HCT116 (cell line): ENCODE measurements around the gene SLC41A3. TPM values are rescaled to one million over a fixed set of nuclear protein-coding genes. Genes with fewer than 3 reads are reported as not detected.
"Not testable (repeated sequence)": the region's sequence is repeated elsewhere in the genome, so short reads cannot be mapped to it uniquely, and the experiment has no call there.

Experiments used
- ATAC-seq: fragments of 200-7000 bp; cut with Tn5 transposase; 2 replicates; pipeline ENCODE4 v1.9.1; 2020; ENCODE audit warnings: mild to moderate bottlenecking, moderate library complexity
- BruUV-seq: library from RNA; stranded (reverse); fragments of 400-500 nt; replicated peaks from 2 replicates; lab custom pipeline; 2021; lab: Mats Ljungman, UMichigan
- CTCF ChIA-PET: fragments of 300-600 bp; sonication (Branson Sonifier 250); formaldehyde crosslinking; loops from one replicate; lab custom pipeline; 2021; ENCODE audit warnings: antibody characterized with exemption; lab: Charles Lee
- POLR2A ChIA-PET: fragments of 300-600, 350-600 bp; sonication (Branson Sonifier 250); formaldehyde crosslinking; loops from one replicate; lab custom pipeline; 2021; ENCODE audit warnings: antibody characterized with exemption; lab: Charles Lee
- RAD21 ChIA-PET, 2 experiments: fragments of 300-600 bp; sonication (Branson Sonifier 250); formaldehyde crosslinking; loops; one replicate each; lab custom pipeline; 2023; ENCODE audit warnings: low total read pairs in 2 of 2; ENCODE audit not compliant: uncharacterized antibody in 2 of 2, unreplicated experiment in 2 of 2, low non-redundant PET in 1 of 2; lab: Charles Lee
- DNase-seq: peaks from one replicate; pipeline ENCODE4 v3.0.0-alpha.2; 2010; ENCODE audit warnings: low read depth, low spot score
- H2AFZ ChIP-seq: fragments of 200-600 bp; shearing (Covaris generic), sonication (generic); 2 replicates; pipeline ENCODE4 v1.6.1; 2017; ENCODE audit warnings: low read depth, mixed run types, mixed read lengths, antibody characterized with exemption, low read length; ENCODE audit not compliant: poor library complexity, severe bottlenecking
- H3K27ac ChIP-seq: 2 replicates; pipeline ENCODE4 v1.5.1; 2012; ENCODE audit warnings: low read depth, low read length
- H3K27me3 ChIP-seq: fragments of 200-600 bp; sonication (generic); 2 replicates; pipeline ENCODE4 v1.6.1; 2016; ENCODE audit warnings: mixed run types, low read length, mixed read lengths; ENCODE audit not compliant: insufficient read depth
- H3K36me3 ChIP-seq, 2 experiments: fragments of 200-500 bp in 1 of 2; fragments of 200-600 bp in 1 of 2; sonication (Bioruptor generic) in 1 of 2; sonication (generic) in 1 of 2; 2 replicates each; pipeline versions ENCODE4 v1.5.1 to v1.6.1; 2014 to 2016; ENCODE audit warnings: low read length in 2 of 2, inconsistent platforms in 1 of 2, mixed read lengths in 1 of 2, mixed run types in 1 of 2; ENCODE audit not compliant: insufficient read depth in 2 of 2, control insufficient read depth in 1 of 2
- H3K4me1 ChIP-seq, 2 experiments: fragments of 200-600 bp in 1 of 2; sonication (generic) in 1 of 2; 2 replicates each; pipeline versions ENCODE4 v1.5.1 to v1.6.1; 2012 to 2017; ENCODE audit warnings: low read length in 2 of 2, inconsistent platforms in 1 of 2, mild to moderate bottlenecking in 1 of 2, mixed read lengths in 1 of 2, mixed run types in 1 of 2, moderate library complexity in 1 of 2; ENCODE audit not compliant: insufficient read depth in 2 of 2, control insufficient read depth in 1 of 2
- H3K4me2 ChIP-seq: fragments of 200-600 bp; sonication (generic); 2 replicates; pipeline ENCODE4 v1.6.1; 2017; ENCODE audit warnings: mixed run types, low read length, mixed read lengths
- H3K4me3 ChIP-seq, 2 experiments: fragments of 200-600 bp in 1 of 2; sonication (generic) in 1 of 2; replicated peaks in 1 of 2; 2 replicates each; pipeline ENCODE4 v1.5.1; 2011 to 2016; ENCODE audit warnings: low read length in 2 of 2, control low read depth in 1 of 2, low read depth in 1 of 2, mild to moderate bottlenecking in 1 of 2, mixed read lengths in 1 of 2, mixed run types in 1 of 2
- H3K79me2 ChIP-seq: fragments of 200-600 bp; sonication (generic); 2 replicates; pipeline ENCODE4 v1.6.1; 2017; ENCODE audit warnings: mild to moderate bottlenecking, mixed run types, low read length, moderate library complexity, mixed read lengths; ENCODE audit not compliant: insufficient read depth
- H3K9ac ChIP-seq: fragments of 200-600 bp; sonication (generic); 2 replicates; pipeline ENCODE4 v1.6.1; 2016; ENCODE audit warnings: low read length, mixed read lengths
- H3K9me2 ChIP-seq: fragments of 200-600 bp; sonication (generic), shearing (Covaris generic); 2 replicates; pipeline ENCODE4 v1.6.1; 2017; ENCODE audit warnings: mixed run types, mild to moderate bottlenecking, moderate library complexity; ENCODE audit not compliant: insufficient read depth
- H3K9me3 ChIP-seq, 2 experiments: fragments of 200-500 bp in 1 of 2; fragments of 200-600 bp in 1 of 2; sonication (Bioruptor generic) in 1 of 2; sonication (generic) in 1 of 2; 2 replicates each; pipeline ENCODE4 v1.6.1; 2014 to 2017; ENCODE audit warnings: low read length in 2 of 2, mixed read lengths in 2 of 2, inconsistent platforms in 1 of 2, low read depth in 1 of 2, mild to moderate bottlenecking in 1 of 2, mixed run types in 1 of 2, moderate library complexity in 1 of 2; ENCODE audit not compliant: control insufficient read depth in 1 of 2, insufficient read depth in 1 of 2
- H4K20me1 ChIP-seq: fragments of 200-600 bp; sonication (generic), shearing (Covaris generic); 2 replicates; pipeline ENCODE4 v1.6.1; 2017; ENCODE audit warnings: mixed run types, mild to moderate bottlenecking, moderate library complexity; ENCODE audit not compliant: insufficient read depth
- intact Hi-C: fragments of 100-400 bp; cut with micrococcal nuclease; formaldehyde crosslinking; loops from 2 replicates; pipeline ENCODE4 v1.10.0; 2022
- total RNA-seq: library from RNA; stranded (reverse); gene quantifications from one replicate; pipeline ENCODE4 v1.2.1, GENCODE V29; 2021; ENCODE audit not compliant: unreplicated experiment

Gene SLC41A3
- total RNA-seq, 1 experiment from 2014 or later: 45.9 TPM

DNA sequence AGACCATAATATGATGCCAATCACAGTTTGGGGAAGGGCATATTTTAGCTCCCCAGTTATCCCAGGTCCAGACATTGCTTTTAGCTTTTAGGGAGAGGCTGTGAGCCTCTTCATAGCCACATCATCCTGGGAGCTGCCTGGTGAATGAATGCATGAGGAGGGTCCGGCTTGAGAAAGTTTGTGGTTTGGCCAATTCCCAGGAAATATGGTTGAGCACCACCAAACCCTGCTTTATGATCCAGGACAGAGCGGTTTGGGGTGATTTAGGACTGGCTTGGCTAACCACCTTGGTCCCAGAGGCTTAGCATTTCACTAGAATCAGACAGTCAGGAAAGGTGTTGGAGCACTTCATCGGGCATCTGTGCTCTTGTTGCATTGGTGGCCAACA is 107.9 kb downstream of the SLC41A3 start:
- H3K27me3 ChIP-seq, H2AFZ ChIP-seq, H3K4me1 ChIP-seq, H3K4me2 ChIP-seq, H4K20me1 ChIP-seq, H3K9me2 ChIP-seq, H3K9ac ChIP-seq, BruUV-seq, H3K9me3 ChIP-seq, H3K36me3 ChIP-seq, H3K79me2 ChIP-seq, RAD21 ChIA-PET, H3K4me3 ChIP-seq, intact Hi-C loops, POLR2A ChIA-PET, DNase-seq, ATAC-seq, CTCF ChIA-PET, H3K27ac ChIP-seq: not testable (repeated sequence)

DNA sequence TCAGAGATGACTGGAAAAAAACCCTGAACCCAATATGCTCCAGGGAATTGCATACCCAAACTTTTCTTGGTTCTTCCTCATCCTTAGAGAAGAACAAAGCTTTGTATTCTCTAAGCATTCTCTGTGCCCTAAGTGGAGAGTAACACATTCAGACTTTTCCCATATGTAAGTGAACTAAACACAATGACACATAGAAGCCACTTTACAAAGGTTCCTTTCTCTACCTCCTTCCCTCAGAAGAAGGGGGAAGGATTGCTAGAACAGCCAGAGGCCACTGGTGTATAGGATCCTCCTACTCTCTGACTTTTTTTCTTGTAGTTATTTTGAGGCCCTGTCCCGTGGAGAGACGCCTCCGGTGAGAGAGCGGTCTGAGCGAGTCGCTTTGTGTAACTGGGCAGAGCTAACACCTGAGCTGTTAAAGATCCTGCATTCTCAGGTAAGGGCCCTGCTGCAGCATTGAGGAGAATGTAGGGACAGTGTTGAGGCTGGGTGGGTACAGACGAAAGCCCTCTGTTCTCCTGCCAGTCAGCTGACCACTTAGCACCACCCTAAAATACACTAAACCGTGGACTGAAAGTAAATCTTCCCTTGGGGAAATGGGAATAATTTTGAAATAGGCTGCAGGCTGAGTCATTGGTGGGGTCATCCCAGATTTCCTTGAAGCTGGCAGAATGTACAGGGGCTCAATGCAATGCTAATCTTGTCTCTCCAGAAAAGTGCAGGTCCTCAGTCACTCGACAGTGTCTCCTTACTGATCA is 108.5 kb downstream of the SLC41A3 start:
- H3K27me3 ChIP-seq, H3K4me1 ChIP-seq, H3K9ac ChIP-seq, ATAC-seq, H3K36me3 ChIP-seq, H3K4me3 ChIP-seq, DNase-seq, H2AFZ ChIP-seq, H3K9me2 ChIP-seq, POLR2A ChIA-PET, H3K27ac ChIP-seq, RAD21 ChIA-PET, H3K79me2 ChIP-seq, H3K4me2 ChIP-seq, H4K20me1 ChIP-seq, H3K9me3 ChIP-seq, CTCF ChIA-PET, intact Hi-C loops, BruUV-seq: not testable (repeated sequence)
